GM20431 (cell line): ENCODE data around the gene SIRT4.
"Not testable (repeated sequence)": the region's sequence is repeated elsewhere in the genome, so short reads cannot be mapped to it uniquely, and the experiment has no call there.

Experiments used
- in situ Hi-C: fragments of 300-500 bp; cut with MseI, MboI; formaldehyde crosslinking; loops from one replicate; pipeline ENCODE4 v1.15.0; 2020; ENCODE audit warnings: low sequenced_read_pairs; ENCODE audit not compliant: unreplicated experiment

Gene SIRT4, protein sequence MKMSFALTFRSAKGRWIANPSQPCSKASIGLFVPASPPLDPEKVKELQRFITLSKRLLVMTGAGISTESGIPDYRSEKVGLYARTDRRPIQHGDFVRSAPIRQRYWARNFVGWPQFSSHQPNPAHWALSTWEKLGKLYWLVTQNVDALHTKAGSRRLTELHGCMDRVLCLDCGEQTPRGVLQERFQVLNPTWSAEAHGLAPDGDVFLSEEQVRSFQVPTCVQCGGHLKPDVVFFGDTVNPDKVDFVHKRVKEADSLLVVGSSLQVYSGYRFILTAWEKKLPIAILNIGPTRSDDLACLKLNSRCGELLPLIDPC

DNA sequence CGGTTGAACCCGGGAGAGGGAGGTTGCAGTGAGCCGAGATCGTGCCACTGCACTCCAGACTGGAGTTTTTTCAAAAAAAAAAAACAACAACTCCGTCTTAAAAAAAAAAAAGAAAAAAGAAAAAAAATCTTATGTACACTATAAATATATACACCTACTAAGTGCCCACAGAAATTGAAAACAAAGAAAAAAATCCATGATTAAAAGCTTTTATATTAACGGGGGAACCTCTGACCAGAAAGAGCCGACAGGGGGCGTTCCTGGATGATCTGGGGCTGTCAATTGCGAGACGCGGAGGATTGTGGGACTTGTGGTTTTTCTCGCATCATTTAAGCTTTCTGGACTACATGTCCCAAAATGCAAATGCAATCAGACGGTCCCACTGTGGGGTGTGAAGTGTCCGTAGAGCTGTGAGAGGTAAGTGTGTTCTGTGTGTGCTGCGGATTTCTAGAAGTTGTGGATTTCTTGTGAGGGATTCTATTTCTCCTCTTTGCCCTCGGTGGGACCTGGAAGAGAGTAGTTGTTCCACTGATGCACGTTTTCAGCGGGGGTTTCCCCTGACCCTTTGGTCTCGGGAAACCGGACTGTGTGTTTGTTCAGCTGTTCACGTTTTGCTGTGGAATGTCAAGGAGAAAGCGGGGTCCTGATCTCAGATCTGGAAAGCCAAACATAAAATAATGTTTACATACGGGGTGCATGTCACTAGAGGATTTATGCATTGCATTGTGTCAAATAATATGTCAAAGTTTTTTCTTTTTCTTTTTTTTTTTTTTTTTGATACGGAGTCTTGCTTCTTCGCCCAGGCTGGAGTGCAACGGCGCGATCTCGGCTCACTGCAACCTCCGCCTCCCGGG, at the start of gene SIRT4:
SIRT4 (plus strand) TSS at position 360 of the 854 bp plus-strand sequence. CDS start 1,241 bp downstream, outside the sequence.
- in situ Hi-C loops, result no loop called here

DNA sequence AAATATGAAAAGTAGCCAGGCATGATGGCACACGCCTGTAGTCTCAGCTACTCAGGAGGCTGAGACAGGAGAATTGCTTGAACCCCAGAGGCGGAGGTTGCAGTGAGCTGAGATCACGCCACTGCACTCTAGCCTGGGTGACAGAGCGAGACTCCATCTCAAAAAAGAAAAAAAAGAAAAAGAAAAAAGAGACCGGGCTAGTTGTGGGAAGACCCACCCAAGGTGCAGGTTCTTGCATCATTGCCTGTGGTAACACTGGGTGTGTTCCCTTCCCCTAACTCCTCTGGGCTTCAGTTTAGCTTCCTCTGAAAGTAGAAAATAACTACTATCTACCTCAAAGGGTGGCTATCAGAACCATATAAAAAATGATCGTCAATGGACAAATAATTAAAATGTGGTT, 48.8 kb upstream of the SIRT4 start:
- in situ Hi-C loops, result not testable (repeated sequence)

DNA sequence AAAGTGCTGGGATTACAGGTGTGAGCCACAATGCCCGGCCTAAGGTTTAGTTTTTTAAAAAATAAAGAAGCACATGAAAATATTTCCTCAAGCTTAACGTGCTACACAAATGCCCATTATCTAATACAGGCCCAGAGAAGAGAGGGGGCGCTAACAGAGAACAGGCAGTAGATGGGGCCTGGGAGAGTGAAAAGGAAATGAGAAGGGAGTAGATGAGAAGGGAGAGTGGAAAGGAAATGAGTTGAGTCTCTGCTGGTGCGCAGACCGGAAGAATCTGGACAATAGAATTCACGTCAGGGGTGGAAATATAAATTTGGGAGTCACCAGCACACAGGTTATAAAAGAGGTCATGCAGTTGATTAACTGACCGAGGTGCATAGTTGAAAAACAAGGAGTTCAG, 47.3 kb upstream of the SIRT4 start:
- in situ Hi-C loops, result no loop called here

DNA sequence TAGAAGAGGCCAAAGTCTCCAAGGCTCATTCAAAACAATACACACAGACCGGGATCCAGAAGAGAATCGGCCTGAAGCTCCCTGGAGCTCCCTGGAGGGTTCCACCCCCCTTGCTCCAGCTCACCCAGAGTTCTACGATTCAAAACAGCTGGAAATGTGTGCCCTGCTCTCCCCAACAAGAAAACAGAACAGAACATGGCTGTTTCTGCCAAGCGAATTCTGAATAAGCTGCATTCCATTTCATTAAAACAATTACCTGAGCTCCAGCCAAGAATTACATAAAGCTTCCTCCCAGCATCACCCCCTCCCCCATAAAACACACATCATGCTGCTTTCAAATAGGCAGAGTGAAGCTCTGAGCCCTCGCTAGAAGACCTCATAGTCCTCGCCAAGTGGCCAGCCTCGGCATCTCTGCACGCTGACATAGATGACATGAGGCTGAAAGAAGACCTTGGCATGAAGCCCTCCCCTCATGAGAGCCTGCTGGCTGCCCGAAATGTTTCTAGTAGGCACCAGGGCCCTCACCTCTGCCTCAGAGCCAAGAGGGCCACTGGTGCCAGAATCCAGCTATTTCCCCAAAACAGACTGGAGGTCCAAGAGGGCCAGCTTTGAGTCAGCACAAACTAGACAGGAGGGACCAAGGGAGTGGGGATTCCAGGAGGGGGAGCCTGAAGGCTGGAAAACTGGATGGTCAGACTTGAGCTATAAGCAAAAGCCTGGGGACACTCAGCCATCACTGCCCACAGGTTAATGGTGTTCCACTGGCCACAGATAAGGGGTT, 44.9 kb upstream of the SIRT4 start:
- in situ Hi-C loops, result no loop called here

DNA sequence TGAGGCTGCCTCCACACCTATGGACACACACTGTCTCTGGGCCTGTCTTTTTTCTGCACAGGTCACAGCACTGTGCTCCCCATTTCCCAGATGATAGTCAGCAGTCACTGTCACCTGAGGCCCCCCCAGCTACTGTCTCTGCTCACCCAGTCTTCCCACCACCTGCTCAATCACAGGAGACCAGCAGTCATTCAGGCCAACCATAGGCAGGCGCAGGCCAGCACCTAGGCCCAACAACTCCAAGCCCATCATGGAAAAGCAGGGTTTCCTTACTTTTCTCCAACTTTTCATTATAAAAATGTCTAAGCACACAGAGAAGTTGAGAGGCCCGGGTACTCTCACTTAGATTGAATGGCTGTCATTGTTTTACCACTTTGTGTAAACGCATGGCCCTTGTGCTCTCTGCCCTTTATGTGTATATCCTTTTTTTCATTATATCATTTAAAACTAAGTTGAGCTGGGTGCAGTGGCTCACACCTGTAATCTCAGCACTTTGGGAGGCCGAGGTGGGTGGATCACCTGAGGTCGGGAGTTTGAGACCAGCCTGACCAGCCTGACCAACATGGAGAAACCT, 43.7 kb upstream of the SIRT4 start:
- in situ Hi-C loops, result no loop called here

DNA sequence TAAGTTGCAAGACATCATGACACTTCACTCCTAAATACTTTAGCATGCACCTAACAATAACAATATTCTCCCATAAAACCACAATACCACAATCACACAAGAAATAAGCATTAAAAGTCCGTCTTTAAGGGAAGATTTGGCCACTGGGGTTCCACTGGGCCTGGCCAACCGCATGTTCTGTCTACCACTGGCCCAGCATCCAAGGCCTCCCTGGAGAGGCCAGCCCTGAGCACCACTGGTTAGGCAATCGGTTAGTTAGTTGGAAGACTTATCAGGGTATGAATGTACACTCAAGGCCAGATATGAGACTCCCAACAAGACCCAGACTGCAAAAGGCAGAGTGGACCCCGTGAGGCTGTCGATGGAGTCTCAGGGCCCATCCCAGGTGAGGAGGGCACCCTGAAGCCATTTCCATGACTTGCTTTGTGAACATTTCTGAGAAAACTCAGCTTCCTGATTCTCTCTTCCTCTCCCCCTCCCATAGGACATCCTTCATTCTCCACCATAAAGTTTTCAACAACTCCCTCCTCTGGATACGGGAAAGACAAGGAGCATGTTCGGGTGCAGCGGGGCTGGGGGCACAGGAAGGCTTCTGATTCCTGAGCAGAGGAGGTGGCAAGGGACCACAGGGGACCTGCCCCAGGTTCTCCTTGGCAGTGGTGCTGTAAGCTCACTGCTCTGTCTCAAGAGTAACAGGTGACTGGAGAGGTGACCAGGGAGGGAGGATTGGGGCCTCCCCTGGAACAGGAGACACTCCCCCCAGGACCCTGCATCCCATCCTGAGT, 42.5 kb upstream of the SIRT4 start:
- in situ Hi-C loops, result no loop called here

DNA sequence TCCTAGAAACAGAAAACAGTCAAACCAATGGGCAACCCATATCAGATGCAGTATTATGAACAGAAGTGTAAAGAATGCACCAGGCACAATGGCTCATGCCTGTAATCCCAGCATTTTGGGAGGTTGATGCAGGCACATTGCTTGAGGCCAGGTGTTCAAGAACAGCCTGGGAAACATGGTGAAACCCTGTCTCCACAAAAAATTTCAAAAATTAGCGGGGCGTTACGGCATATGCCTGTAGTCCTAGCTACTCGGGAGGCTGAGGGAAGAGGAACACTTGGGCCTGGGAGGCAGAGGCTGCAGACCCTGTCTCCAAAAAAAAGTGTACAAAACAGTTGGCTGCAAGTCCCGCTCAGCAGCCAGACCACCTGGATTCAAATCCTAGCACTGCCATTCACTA, 41.5 kb upstream of the SIRT4 start:
- in situ Hi-C loops, result no loop called here

DNA sequence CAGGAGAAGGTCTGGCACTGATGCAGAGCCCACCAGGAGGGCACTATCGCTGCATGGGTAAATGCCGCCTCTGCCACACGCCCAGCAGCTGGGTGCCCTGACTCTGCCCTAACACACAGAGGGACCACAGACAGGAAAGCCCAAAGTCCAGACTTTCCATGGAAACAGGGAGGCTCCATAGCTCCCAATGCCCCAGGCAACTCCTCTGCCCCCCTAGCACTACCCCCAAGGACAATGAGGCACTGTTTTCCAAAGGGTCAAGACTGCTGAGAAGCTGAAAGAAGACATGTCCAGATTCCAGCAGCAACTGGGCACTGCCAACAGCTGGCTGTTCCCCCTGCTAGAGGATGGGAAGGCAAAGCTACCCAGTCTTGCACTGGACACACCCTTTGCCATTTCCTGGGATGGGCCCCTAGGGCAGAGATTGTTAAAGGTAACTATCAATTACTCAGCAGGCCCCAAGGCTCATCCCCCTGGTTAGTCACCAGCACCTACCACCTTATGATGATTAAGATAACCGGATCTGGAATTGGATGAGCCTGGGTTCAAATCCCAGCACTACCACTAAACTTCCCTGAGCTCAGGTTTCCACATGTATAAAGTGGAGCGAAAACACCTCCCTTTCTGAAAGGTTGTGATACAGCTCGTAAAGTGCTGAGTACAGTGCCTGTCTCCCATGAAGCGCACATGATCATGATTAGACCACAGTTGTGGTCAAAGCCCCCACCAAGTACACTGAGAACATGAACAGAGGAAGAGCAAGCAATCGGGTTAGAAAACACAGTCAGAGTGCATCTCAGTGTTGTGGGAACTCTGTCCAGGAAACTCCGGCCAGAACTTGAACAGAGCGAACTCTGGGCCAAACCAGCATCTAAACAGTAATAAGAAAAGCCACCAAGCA, 39.9 kb upstream of the SIRT4 start:
- in situ Hi-C loops, result no loop called here

DNA sequence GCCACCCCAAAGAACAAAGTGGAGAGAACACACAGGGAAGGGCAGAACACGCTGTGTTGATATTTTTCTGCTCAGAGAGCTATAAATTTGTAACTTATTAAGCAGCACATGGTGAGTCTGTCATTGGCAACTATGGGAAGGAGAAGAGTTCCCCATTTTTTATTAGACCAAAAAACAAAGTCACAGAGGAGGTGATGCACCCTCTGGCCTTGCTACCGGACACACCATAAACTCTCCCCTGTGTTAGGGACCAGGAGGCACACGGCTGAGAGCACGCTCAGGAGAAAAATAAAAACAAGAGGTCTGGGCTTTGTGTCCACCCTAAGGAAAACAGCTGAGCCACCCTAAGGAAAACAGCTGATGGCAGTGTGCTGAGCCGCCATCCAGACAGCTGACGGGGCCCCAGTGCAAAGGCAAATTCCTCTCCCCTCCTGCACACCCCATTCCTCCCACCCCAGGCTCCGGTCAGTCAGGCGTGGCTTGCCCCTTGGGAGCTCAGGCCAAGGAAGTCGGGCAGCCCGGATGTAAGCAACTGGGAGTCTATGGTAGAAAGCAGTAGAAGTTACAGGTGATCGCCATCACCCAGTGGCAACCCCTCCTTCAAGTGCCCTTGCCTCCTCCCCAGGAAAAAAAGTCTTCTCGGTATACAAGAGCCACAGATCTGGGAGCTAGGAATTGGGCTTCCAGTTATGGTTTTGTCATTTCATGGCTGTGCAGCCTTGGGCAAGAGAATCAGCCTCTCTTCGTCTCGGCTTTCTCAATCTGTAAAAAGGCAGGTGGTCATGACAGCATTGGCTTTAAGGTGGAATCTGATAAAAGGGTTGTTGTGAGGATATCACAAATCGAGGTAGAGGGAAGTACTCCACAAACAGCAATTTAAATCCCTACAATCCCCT, 39.0 kb upstream of the SIRT4 start:
- in situ Hi-C loops, result no loop called here

DNA sequence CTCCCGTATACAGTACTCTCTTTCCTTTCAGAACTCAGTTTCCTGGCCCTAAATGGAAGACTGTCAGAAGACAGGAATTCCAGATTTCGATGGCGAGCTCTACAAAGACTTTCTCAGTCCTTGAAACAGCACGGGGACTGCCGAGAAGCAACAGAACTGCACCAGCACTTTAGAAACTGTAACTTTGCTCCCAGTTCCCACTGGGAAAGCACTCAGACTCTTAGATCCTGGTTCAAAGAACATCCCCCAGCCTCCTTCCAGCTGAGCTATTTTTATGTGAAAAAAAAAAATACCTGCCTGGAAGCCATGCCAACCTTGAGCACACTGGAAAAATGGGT, 38.4 kb upstream of the SIRT4 start:
- in situ Hi-C loops, result no loop called here

DNA sequence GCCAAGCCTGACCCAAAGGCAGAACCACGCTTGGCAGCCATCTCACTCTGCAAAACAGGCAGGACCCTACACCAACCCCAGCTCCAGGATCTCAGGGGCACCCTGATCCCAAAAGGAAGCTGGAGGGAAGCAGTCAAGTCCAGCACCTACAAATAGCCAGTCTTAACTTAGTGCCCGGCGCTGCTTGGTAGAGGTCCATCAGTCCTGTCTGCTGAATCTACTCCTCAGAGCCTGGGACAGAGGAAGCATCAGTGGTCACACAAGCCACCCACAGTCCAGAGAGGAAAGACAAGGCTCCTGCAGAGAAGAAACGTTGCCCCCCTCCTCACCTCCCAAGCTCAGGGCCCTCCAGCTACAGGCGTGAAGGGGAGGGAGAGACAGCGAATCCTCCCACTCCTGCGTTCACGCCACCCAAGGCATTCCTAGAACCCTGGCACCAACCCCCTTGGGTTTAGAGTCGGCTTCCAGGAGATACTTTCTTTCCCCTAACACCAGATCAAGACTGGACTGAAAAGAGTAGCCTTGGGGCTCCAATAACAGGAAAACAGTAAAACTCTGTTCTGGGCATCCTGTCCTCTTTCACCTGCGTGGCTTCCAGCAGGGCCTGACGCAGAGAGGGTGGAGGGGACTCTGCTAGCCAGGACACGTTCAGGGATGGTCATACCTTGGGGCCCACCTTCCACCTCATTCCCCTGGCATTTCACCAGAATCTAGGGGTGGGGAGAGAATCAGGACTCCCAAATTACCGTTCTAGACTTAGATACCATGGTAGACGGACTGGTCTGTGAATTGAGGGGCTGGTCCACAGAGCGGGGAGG, 37.8 kb upstream of the SIRT4 start:
- in situ Hi-C loops, result no loop called here

DNA sequence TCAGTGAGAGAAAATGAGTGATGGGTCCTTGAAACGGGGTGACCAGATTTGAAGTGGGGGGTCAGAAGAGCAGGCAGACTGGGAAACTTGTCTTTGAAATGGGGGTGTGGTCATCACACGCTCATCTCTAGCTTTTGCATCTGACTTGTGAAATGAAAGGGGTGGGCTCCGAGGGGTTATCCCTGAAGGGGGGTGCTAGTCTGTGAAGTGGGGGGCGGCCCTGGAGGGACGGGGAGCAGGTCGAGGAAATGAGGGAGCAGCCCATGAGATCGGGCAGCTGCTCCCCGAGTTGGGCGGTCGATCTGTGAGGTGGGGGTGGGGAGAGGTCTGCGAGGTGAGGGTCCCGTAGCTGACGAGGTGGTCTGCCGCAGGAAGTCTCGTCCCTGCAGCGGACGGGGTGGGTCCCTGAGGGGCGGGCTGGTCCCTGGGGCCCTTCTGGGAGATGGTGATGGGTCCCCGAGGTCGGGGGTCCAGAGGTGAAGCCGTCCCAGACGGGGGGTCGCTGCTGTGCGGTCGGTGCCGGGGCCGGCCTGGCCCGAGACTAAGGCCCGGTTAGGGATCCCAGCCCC, 37.1 kb upstream of the SIRT4 start:
- in situ Hi-C loops, result no loop called here

DNA sequence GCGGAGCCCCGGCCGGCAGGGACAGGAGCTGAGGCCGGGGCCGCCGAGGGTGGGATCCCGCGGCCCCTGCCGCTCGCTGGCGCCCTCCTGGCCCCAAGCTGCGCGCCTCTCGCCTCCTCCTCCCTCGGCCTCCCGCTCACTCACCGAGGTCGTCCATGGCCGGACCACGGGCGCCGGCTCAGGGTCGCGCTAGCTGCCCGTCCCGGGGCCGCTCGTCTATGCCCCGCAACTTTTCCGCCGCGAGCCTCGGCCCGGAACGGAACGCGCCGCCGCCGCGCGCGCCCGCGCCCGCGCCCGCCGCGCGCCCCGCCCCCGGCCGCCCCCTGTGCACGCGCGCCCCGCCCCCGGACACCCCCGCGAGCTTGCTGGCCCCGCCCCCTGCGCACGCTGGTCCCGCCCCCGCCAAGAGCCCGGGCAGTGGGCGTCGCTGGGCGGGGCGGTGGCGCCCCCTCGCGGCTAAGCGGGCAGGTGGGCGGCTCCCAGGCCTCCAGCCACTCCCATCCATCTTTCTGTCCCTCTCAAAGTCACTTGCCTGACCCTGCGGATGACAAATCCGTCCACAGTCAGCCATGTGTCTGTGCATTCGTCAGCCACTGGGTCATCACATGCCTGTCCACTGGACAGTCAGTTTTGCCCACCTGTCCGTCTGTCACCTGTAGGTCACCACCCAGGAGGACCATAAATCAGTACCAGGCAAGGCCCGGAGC, 36.5 kb upstream of the SIRT4 start, which contains the start of gene PXN:
PXN (minus strand) TSS at position 258 of the 707 bp plus-strand sequence; CDS start at position 157, 101 bp downstream.
- in situ Hi-C loops, result no loop called here

DNA sequence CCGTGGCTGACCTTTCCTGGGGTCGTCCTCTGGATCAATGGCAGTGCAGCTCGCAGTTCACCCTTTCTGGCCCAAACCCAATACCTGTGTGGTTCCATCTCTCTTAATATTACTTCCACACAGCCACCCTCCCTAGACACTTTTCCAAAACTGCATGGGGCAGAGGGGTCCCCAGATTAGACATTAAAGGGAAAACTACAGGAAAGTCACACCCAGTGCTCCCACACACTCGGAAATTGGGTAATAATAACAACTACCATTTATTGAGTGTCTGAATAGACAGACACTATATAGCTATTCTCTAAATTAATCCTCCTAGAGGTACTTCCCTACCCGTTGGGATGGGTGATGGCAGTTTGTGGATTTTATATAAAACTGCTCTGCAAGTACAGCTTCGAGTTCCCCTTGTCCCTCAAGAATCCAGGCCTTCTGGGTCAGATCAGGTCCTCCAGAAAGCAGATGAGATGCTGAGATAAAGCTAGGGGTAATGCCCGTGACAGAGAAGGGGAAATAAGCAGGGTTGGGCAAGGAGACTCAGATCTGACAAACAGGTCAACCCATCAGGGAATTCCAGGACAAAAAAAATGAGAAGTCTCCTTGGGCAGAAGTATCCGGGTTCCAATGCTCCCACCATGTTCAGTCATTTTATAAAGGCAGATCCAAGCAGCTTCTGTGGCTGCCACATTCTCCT, 35.8 kb upstream of the SIRT4 start:
- in situ Hi-C loops, result no loop called here

DNA sequence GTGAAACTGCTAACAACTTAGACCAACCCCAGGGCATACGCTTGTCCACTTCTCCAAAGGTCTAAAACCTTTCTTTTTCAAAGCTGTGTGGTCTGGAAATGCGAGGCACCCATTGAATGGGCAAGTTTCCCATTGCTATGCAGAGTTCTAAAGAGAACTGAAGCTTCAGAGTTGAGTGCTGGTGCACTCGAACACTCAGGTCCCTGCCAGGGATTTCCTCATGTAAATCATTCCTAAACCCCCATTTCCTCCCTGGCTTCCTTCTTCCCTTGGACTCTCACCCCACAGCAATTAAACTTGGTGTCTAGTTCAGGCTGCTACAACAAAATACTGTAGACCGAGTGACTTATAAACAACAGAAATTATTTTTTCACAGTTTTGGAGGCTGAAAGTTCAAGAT, 34.4 kb upstream of the SIRT4 start:
- in situ Hi-C loops, result no loop called here
